Measurements from ENCODE around the gene KLF14. TPM values are rescaled to one million over a fixed set of nuclear protein-coding genes. Genes with fewer than 3 reads are reported as not detected.

KLF14 gene
- total and polyA plus RNA-seq, 9 of the 15 experiments (the other 6 are each of a cell fraction or from before 2014, with no cell fraction given) = 0.03 TPM; not detected in 8

GRCh38 chr7:130689683-130690082 lies 44.3 kb downstream of the KLF14 start:
- DNase-seq (ENCODE audit: extremely low read depth in 1 of 4, low spot score in 3 of 4) = no peak
- WGBS (ENCODE audit: insufficient coverage, low coverage, missing lambda C conversion rate) = 0% methylated on average over 1 of the region's 1 CpG
- in situ Hi-C loops (cut with MboI) (no loop called here), intact Hi-C loops (cut with micrococcal nuclease) (loop anchor here (10.0 kb wide), 1 partner anchor 205 kb away; no protein-coding TSS in a partner anchor)
- BruUV-seq (replicated peaks) = no TSS peak
- H3K4me1 ChIP-seq (replicated peaks in 1 of 2; ENCODE audit: control insufficient read depth in 2 of 2, insufficient read depth in 2 of 2, low read length in 2 of 2) = no peaks in the 10 kb centered on the region
- H3K27me3 ChIP-seq (ENCODE audit: control insufficient read depth in 2 of 2, insufficient read depth in 2 of 2, low read length in 2 of 2) = no peaks in the 10 kb centered on the region
- H3K4me2 ChIP-seq (ENCODE audit: insufficient read depth, low read length) = no peak overlapping the region
- TF ChIP-seq USF1 (CRISPR knock-in tag; IDR thresholded peaks at IDR 0.05) (no peak), ZHX1 (conservative IDR thresholded peaks at IDR 0.05; ENCODE audit: low read length) (no peak), CBX3 (IDR thresholded peaks at IDR 0.05; ENCODE audit: borderline replicate concordance in 1 of 2, low read length in 2 of 2) (peak in 1 of 2 experiments; percentile 46; a peak in 1 of 3 replicates), XRCC3 (IDR thresholded peaks at IDR 0.05) (0 out of 2 replicates have a peak, but pooled peaks have one; percentile 10), CBX5 (IDR thresholded peaks at IDR 0.05; ENCODE audit: borderline replicate concordance, low read depth) (peak; percentile 52; the same call in 1 of the 2 replicates), ZNF507 (tag; conservative IDR thresholded peaks at IDR 0.05) (peak; percentile 39; the same call in 1 of the 2 replicates), ZNF583 (CRISPR knock-in tag; IDR thresholded peaks at IDR 0.05) (no peak), IRF2 (CRISPR knock-in tag; IDR thresholded peaks at IDR 0.05) (no peak)
- TF ChIP-seq, protein P1, sequence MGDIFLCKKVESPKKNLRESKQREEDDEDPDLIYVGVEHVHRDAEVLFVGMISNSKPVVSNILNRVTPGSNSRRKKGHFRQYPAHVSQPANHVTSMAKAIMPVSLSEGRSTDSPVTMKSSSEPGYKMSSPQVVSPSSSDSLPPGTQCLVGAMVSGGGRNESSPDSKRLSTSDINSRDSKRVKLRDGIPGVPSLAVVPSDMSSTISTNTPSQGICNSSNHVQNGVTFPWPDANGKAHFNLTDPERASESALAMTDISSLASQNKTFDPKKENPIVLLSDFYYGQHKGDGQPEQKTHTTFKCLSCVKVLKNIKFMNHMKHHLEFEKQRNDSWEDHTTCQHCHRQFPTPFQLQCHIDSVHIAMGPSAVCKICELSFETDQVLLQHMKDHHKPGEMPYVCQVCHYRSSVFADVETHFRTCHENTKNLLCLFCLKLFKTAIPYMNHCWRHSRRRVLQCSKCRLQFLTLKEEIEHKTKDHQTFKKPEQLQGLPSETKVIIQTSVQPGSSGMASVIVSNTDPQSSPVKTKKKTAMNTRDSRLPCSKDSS (IDR thresholded peaks at IDR 0.05; ENCODE audit: low read depth, partially characterized antibody) = peak; percentile 19
- H3K9me3 ChIP-seq (replicated peaks; ENCODE audit: control insufficient read depth, insufficient read depth, low read depth, low read length) = no peaks in the 10 kb centered on the region
- FAIRE-seq = no peak
- H3K79me2 ChIP-seq (ENCODE audit: control insufficient read depth, insufficient read depth, low read length) = no peaks in the 10 kb centered on the region
- ChIA-PET POLR2A (interaction anchor here (1.1 kb wide), 1 partner anchor 13 kb away, joined by 4 read pairs; no protein-coding TSS in a partner anchor), CTCF (ENCODE audit: low intra/inter-chr PET ratio) (no interaction called here)
- no peaks in the 10 kb centered on the region for H3K36me3 ChIP-seq (ENCODE audit: control insufficient read depth, insufficient read depth, low read length)
- no peak overlapping the region for H3K9ac ChIP-seq (ENCODE audit: insufficient read depth in 1 of 2, low read depth in 2 of 2, low read length in 2 of 2)
- H4K20me1 ChIP-seq (replicated peaks; ENCODE audit: control insufficient read depth, insufficient read depth, low read length) = no peaks in the 10 kb centered on the region
- no peak overlapping the region for H3K4me3 ChIP-seq
- no peaks in the 10 kb centered on the region for H3K9me1 ChIP-seq (ENCODE audit: control insufficient read depth, insufficient read depth, low read length)
- no peak for ATAC-seq
- no peak overlapping the region for H3K27ac ChIP-seq (ENCODE audit: extremely low read depth, low read depth, low read length)
- no peak overlapping the region for H2AFZ ChIP-seq (ENCODE audit: low read depth, low read length)
